Measurements from ENCODE around the gene SLC9A7. TPM values are rescaled to one million over a fixed set of nuclear protein-coding genes. Genes with fewer than 3 reads are reported as not detected.

SLC9A7 gene
- total RNA-seq, 1 donor from 2014 or later, result 5.5 TPM

DNA sequence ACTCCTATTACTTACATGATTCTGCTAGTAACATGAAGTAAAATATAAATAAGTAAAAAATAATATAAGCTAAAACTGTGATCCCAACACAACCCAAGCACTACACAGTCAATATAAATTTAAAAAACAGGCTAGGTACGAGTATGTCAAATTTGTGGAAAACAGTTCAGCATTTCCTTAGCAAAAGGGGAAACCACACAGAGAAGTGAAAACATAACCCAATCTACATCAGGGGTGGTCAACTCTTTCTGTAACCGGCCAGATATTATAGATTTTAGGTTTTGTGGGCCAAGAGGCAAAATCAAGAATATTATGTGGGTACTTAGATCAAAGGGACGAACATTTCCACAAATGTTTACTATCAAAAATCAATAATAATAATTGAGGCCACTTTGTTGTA is 115.3 kb downstream of the SLC9A7 start:
- intact Hi-C loops (cut with DNase I), result no loop called here
- TF ChIP-seq, protein P1, sequence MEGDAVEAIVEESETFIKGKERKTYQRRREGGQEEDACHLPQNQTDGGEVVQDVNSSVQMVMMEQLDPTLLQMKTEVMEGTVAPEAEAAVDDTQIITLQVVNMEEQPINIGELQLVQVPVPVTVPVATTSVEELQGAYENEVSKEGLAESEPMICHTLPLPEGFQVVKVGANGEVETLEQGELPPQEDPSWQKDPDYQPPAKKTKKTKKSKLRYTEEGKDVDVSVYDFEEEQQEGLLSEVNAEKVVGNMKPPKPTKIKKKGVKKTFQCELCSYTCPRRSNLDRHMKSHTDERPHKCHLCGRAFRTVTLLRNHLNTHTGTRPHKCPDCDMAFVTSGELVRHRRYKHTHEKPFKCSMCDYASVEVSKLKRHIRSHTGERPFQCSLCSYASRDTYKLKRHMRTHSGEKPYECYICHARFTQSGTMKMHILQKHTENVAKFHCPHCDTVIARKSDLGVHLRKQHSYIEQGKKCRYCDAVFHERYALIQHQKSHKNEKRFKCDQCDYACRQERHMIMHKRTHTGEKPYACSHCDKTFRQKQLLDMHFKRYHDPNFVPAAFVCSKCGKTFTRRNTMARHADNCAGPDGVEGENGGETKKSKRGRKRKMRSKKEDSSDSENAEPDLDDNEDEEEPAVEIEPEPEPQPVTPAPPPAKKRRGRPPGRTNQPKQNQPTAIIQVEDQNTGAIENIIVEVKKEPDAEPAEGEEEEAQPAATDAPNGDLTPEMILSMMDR (IDR thresholded peaks at IDR 0.05), result no peak
- Histone ChIP-seq H3K27ac (no peak overlapping the region), H3K36me3 (no peaks in the 10 kb centered on the region), H3K4me3 (no peak overlapping the region), H3K9me3 (no peaks in the 10 kb centered on the region), H3K4me1 (no peaks in the 10 kb centered on the region), H3K27me3 (no peaks in the 10 kb centered on the region)
- DNase-seq (ENCODE audit: low spot score in 2 of 2), result no peak

DNA sequence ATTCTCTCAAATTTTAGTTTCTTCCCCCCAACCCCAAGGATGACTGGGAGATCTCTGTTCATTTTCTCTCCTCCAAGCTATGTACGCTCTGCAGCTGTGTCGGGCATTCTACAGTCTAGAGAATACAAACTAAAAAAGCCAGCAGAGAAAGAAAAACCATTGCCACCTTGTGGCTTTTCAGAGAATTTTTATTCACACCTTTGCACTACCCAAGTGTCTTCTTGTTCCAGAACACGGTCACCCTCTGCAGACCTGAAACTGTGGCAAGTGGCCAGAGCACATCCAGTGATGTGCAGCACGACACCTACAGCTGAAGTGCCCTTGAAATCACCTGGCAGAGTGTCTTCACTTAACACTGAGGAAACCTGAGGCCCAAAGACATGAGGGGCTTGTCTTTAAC is 116.8 kb downstream of the SLC9A7 start:
- TF ChIP-seq, protein P1 (IDR thresholded peaks at IDR 0.05), result peak in 1 of 3 experiments; percentile 51
- DNase-seq (ENCODE audit: low spot score in 2 of 2), result no peak
- Histone ChIP-seq H3K4me1 (no peaks in the 10 kb centered on the region), H3K27ac (no peak overlapping the region), H3K27me3 (no peaks in the 10 kb centered on the region), H3K36me3 (no peaks in the 10 kb centered on the region), H3K4me3 (no peak overlapping the region), H3K9me3 (no peaks in the 10 kb centered on the region)
- intact Hi-C loops (cut with DNase I), result loop anchor here (1.0 kb wide), 1 partner anchor 69 kb away; the partner anchor contains the start of gene CHST7

DNA sequence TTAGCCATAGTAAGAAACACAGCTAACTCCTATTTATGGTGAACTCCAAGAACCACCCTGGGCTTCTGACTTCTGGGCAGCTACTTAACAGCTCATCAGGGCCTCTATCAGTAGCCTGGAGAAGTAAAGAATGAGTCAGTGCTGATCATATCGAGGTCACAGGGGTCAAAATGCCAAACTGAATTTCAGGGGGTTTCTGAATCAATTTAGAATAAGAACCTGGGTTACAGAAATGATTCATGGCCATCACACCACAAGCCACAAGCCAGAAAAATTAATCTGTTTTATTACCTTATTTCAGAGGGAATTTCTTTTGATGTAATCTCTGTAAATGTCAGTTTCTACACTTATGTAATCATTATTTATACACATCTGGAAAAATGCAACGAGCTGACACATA is 121.0 kb downstream of the SLC9A7 start:
- Histone ChIP-seq H3K4me3 (no peak overlapping the region), H3K36me3 (no peaks in the 10 kb centered on the region), H3K27me3 (no peaks in the 10 kb centered on the region), H3K9me3 (no peaks in the 10 kb centered on the region), H3K4me1 (no peaks in the 10 kb centered on the region), H3K27ac (no peak overlapping the region)
- intact Hi-C loops (cut with DNase I), result no loop called here
- TF ChIP-seq, protein P1 (IDR thresholded peaks at IDR 0.05), result no peak
- DNase-seq (ENCODE audit: low spot score in 2 of 2), result no peak

DNA sequence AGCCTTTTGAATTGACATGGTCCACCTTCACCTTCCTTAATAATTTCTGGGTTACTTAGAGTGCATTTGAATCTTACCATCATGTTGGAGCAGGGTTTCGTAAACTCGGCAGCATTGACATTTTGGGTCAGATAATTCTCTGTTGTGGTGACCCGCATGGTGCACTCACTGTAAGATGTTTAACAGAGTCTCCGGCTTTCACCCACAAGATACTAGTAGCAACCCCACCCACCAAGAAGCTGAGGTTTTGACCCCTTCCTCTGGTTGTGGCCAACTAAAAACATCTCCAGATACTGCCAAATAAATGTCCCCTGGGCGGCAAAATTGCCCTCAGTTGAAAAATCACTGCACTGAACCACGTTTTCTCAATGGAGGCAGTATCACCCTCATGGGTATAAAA is 122.7 kb downstream of the SLC9A7 start:
- no peak for DNase-seq (ENCODE audit: low spot score in 2 of 2)
- Histone ChIP-seq H3K4me3 (no peak overlapping the region), H3K27me3 (no peaks in the 10 kb centered on the region), H3K4me1 (no peaks in the 10 kb centered on the region), H3K27ac (no peak overlapping the region), H3K36me3 (no peaks in the 10 kb centered on the region), H3K9me3 (no peaks in the 10 kb centered on the region)
- intact Hi-C loops (cut with DNase I), result no loop called here
- TF ChIP-seq, protein P1 (IDR thresholded peaks at IDR 0.05), result no peak

DNA sequence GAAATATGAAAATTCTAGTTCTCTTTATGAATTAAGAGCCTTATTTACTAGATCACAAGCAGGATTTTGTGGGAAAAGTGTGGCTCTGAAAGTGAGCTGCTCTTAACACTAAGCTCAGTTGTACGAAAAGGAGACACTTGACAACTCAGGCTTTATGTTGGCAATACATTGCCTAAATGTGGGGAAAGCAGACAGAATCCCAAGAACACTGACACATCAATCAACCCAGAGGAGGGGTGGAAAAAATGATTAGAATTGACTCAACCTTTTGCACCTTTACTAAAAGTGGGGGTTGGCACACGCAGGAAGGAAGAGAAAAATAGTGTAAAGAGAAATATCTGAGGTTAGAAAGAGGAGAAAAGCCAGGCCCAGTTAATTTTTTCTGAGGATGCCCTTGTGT is 123.7 kb downstream of the SLC9A7 start:
- no peak overlapping the region for H3K27ac ChIP-seq
- no peaks in the 10 kb centered on the region for H3K9me3 ChIP-seq
- DNase-seq (ENCODE audit: low spot score in 2 of 2), result no peak
- intact Hi-C loops (cut with DNase I), result no loop called here
- no peaks in the 10 kb centered on the region for H3K27me3 ChIP-seq
- TF ChIP-seq, protein P1 (IDR thresholded peaks at IDR 0.05), result no peak
- H3K4me1 ChIP-seq, result no peaks in the 10 kb centered on the region
- no peaks in the 10 kb centered on the region for H3K36me3 ChIP-seq
- no peak overlapping the region for H3K4me3 ChIP-seq

DNA sequence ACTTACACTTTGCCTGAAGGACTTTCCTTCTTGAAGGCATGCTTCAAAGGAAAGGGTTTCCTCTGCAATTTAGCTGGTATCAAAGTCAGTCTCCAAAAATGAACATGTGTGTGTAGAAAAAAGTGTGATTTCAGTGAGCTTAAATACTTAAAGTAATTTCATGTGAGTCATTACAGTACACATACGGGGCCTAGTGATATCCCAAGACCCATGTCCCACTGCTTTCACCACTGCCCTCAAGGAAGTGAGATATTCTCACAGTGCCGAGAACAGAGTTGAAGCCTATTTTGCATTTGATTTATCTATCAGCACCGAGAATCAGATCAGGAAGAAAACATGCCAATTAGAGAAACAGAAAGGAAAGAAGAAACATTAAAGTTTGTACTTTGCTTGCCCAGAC is 124.3 kb downstream of the SLC9A7 start:
- no peak for DNase-seq (ENCODE audit: low spot score in 2 of 2)
- Histone ChIP-seq H3K27ac (no peak overlapping the region), H3K36me3 (no peaks in the 10 kb centered on the region), H3K4me1 (no peaks in the 10 kb centered on the region), H3K27me3 (no peaks in the 10 kb centered on the region), H3K4me3 (no peak overlapping the region), H3K9me3 (no peaks in the 10 kb centered on the region)
- TF ChIP-seq, protein P1 (IDR thresholded peaks at IDR 0.05), result no peak
- intact Hi-C loops (cut with DNase I), result no loop called here

Data from ascending aorta (tissue), 2 donors.